Measurements from ENCODE around the gene NIPSNAP2. TPM values are rescaled to one million over a fixed set of nuclear protein-coding genes. Genes with fewer than 3 reads are reported as not detected.
A peak's percentile ranks its signal among the peaks of the same experiment; 100 is the strongest.

The NIPSNAP2 gene
- total RNA-seq, 4 donors from 2014 or later = 234 to 382 (median 354) TPM

DNA sequence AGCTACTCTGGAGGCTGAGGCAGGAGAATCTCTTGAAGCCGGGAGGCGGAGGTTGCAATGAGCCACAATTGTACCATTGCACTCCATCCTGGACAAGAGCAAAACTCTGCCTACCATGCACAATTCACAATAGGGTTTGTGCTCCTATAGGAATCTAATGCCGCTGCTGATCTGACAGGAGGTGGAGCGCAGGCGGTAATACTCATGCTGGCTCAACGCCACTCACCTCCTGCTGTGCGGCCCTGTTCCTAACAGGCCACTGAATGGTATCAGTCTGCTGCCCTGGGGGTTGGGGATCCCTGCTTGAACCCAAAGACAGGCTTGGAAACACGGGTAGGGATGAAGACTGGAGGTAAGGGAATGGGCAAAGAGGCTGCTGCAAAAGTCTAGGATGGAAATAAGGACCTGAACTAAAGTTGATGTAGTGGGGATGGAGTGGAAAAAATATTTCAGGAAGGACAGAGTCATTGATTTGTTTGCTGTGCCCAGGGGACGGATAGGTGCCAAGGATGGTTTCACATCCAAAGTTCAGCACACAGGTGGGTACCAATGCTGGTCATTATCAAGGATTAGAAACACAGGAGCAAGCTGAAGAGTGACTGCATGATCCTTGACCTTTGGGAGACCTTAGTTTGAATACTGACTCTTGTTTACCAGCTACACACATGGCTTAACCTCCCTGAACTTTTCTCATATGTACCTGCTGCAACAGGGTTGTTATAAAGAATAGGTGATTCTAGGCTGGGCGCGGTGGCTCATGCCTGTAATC, 10.5 kb upstream of the NIPSNAP2 start:
- no peaks in the 10 kb centered on the region for H3K9me3 ChIP-seq
- no peak overlapping the region for H3K27ac ChIP-seq
- H3K27me3 ChIP-seq = no peaks in the 10 kb centered on the region
- in situ Hi-C loops (cut with MboI; ENCODE audit: low sequenced_read_pairs in 4 of 4) = loop anchor here in 2 of 4 donors (5.0 to 25.0 kb wide), 3 partner anchors 67 to 317 kb away; partner anchors contain the start of genes CCT6A (in 1 of the 2), PSPH (in 1 of the 2), SUMF2 (in 1 of the 2) and ZNF713 (in 1 of the 2)
- no peak overlapping the region for H3K4me3 ChIP-seq
- intact Hi-C loops (cut with DNase I; ENCODE audit: low total_unique reads) = loop anchor here (5.0 kb wide), 1 partner anchor 587 kb away; the partner anchor contains the start of gene LANCL2
- H3K36me3 ChIP-seq = peaks cover 0 to 29% of the 10 kb centered on the region in 2 donors
- DNase-seq = no peak
- ATAC-seq = no peak
- H3K4me1 ChIP-seq = peaks cover 9 to 12% of the 10 kb centered on the region in 2 donors
- no peak for TF ChIP-seq POLR2A (IDR thresholded peaks at IDR 0.05)
- TF ChIP-seq CTCF (IDR thresholded peaks at IDR 0.05 in 4 of 5, conservative IDR thresholded peaks at IDR 0.05 in 1 of 5) = no peak

- no peaks in the 10 kb centered on the region for H3K9me3 ChIP-seq
- no peaks in the 10 kb centered on the region for H3K27me3 ChIP-seq
- in situ Hi-C loops (cut with MboI; ENCODE audit: low sequenced_read_pairs in 4 of 4) = loop anchor here in 2 of 4 donors (25.0 kb wide), 2 partner anchors 105 to 320 kb away; partner anchors contain the start of genes CCT6A (in 1 of the 2), PSPH (in 1 of the 2) and SUMF2 (in 1 of the 2)
- intact Hi-C loops (cut with DNase I; ENCODE audit: low total_unique reads) = no loop called here
- TF ChIP-seq POLR2A (IDR thresholded peaks at IDR 0.05) = no peak
- TF ChIP-seq CTCF (IDR thresholded peaks at IDR 0.05 in 4 of 5, conservative IDR thresholded peaks at IDR 0.05 in 1 of 5) = no peak
- H3K36me3 ChIP-seq = peaks cover 0 to 29% of the 10 kb centered on the region in 2 donors
- no peak overlapping the region for H3K27ac ChIP-seq
- H3K4me3 ChIP-seq = no peak overlapping the region
- no peak for DNase-seq
- H3K4me1 ChIP-seq = peaks cover 7 to 11% of the 10 kb centered on the region in 2 donors
- ATAC-seq = no peak
These were observed 7.2 kb upstream of the NIPSNAP2 start for GRCh38 chr7:55957190-55957589.

DNA sequence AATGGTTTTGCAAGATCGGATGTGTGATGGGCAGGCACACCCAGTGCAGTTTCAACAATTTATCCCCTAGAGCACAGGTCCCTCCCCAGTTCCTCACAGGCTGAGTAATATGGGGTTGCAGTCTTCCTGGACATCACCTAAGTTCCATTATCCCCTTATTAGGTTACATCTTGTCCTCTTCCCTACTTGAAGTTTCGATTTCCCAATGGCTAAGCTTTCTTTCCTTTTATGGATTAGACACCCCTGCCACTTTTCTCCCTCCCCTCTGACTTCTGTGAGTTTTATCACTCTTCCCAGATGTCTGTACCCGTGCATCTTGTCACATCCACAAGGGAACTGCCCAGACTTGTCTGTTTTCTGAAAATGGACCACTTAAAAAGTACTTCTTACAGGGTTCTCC, 2.4 kb upstream of the NIPSNAP2 start:
- Histone ChIP-seq H3K36me3 (no peaks in the 10 kb centered on the region), H3K27me3 (no peaks in the 10 kb centered on the region), H3K9me3 (no peaks in the 10 kb centered on the region), H3K27ac (no peak overlapping the region), H3K4me3 (no peak overlapping the region), H3K4me1 (peaks cover 17 to 25% of the 10 kb centered on the region in 2 donors)
- intact Hi-C loops (cut with DNase I; ENCODE audit: low total_unique reads) = loop anchor here (5.0 to 10.0 kb wide), 2 partner anchors 90 to 387 kb away; partner anchors contain the start of genes CCT6A, PSPH and VOPP1
- in situ Hi-C loops (cut with MboI; ENCODE audit: low sequenced_read_pairs in 4 of 4) = loop anchor here in 2 of 4 donors (25.0 kb wide), 2 partner anchors 100 to 325 kb away; partner anchors contain the start of genes CCT6A (in 1 of the 2), PSPH (in 1 of the 2) and SUMF2 (in 1 of the 2)
- no peak for ATAC-seq
- TF ChIP-seq POLR2A (IDR thresholded peaks at IDR 0.05) (no peak), CTCF (IDR thresholded peaks at IDR 0.05 in 4 of 5, conservative IDR thresholded peaks at IDR 0.05 in 1 of 5) (no peak)
- DNase-seq = no peak

GRCh38 chr7:55963584-55964168, 709 bp upstream of the NIPSNAP2 start:
- in situ Hi-C loops (cut with MboI; ENCODE audit: low sequenced_read_pairs in 4 of 4) = loop anchor here in 2 of 4 donors (25.0 kb wide), 2 partner anchors 99 to 326 kb away; partner anchors contain the start of genes CCT6A (in 1 of the 2), PSPH (in 1 of the 2) and SUMF2 (in 1 of the 2)
- peak overlapping the region; percentile 44 to 69 (median 47) for H3K4me3 ChIP-seq

More at GRCh38 chr7:55963584-55964168, 709 bp upstream of the NIPSNAP2 start:
- TF ChIP-seq CTCF (IDR thresholded peaks at IDR 0.05 in 4 of 5, conservative IDR thresholded peaks at IDR 0.05 in 1 of 5) (no peak), POLR2A (IDR thresholded peaks at IDR 0.05) (no peak)
- DNase-seq (no peak), ATAC-seq (no peak)
- H3K27me3 ChIP-seq = no peaks in the 10 kb centered on the region
- H3K4me1 ChIP-seq = peaks cover 34 to 39% of the 10 kb centered on the region in 2 donors
- no peaks in the 10 kb centered on the region for H3K36me3 ChIP-seq
- peak overlapping the region; percentile 83 to 97 (median 96) for H3K27ac ChIP-seq
- H3K9me3 ChIP-seq = no peaks in the 10 kb centered on the region
- intact Hi-C loops (cut with DNase I; ENCODE audit: low total_unique reads) = loop anchor here (1.0 to 10.0 kb wide), 4 partner anchors 11 to 389 kb away; partner anchors contain the start of genes CCT6A, PSPH and VOPP1
